ENCODE results near the gene MYO9A.

GRCh38 chr15:72082176-72082575, 35.8 kb downstream of the MYO9A start:
- no peak for TF ChIP-seq TAF1 (IDR thresholded peaks at IDR 0.05; ENCODE audit: borderline replicate concordance, low read depth, low read length)
- no peak for TF ChIP-seq POLR2A (IDR thresholded peaks at IDR 0.05; ENCODE audit: low read depth, low read length)
- no peak for TF ChIP-seq POLR2AphosphoS5 (IDR thresholded peaks at IDR 0.05; ENCODE audit: low read depth, low read length)

Measured in GM12892 (cell line).